GM18505 (cell line): Measurements from ENCODE around the gene TFDP1.

Experiments
- ATAC-seq: cut with Tn5 transposase; IDR thresholded peaks from one replicate; pipeline ENCODE4 v1.9.1; 2021; ENCODE audit not compliant: unreplicated experiment
- POLR2A ChIP-seq: IDR thresholded peaks from 4 replicates; pipeline ENCODE4 v1.6.1; 2011; ENCODE audit warnings: borderline replicate concordance; ENCODE audit not compliant: insufficient read depth, insufficient read length; ENCODE audit errors: extremely low read depth

The TFDP1 gene

GRCh38 chr13:113666951-113667701 lies 82.6 kb downstream of the TFDP1 start, which contains the start of gene GRK1:
GRK1 (plus strand) TSS chr13:113667219; CDS start chr13:113667387, 168 bp downstream.
- ATAC-seq: no peak
- TF ChIP-seq POLR2A: no peak

GRCh38 chr13:113667771-113668490 lies 83.4 kb downstream of the TFDP1 start:
- no peak for TF ChIP-seq POLR2A
- no peak for ATAC-seq

DNA sequence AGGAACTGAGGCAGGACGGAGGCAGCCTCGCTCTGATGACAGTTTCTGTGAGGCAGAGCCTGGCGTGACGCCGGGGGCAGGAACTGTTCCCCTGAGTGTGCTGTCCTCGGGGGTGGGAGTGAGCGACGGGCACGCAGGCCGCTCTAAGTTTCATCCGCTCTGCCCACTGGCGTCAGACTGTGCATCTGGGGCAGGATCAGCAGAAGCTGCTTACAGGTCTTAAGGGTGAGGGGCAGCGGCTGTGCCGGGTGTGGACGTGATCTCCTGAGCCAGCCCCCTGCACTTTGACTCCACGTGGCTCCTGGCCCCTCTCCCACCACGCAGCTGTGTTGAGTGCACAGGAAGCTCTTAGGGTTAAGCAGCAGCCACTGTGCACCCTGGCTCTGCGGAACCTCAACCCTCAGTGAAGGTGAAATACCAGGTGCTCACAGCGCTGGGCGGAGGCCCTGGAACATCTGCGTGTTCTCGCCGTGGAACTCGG lies 84.0 kb downstream of the TFDP1 start:
- ATAC-seq: no peak

GRCh38 chr13:113669231-113669754 lies 84.7 kb downstream of the TFDP1 start:
- TF ChIP-seq POLR2A: no peak

More for the DNA sequence above, 84.0 kb downstream of the TFDP1 start:
- TF ChIP-seq POLR2A: no peak

GRCh38 chr13:113669755-113670341 lies 85.3 kb downstream of the TFDP1 start:
- ATAC-seq: no peak
- TF ChIP-seq POLR2A: no peak

More at GRCh38 chr13:113669231-113669754, 84.7 kb downstream of the TFDP1 start:
- no peak for ATAC-seq

- ATAC-seq: no peak
- no peak for TF ChIP-seq POLR2A
These were observed 86.0 kb downstream of the TFDP1 start for GRCh38 chr13:113670541-113670940.

- ATAC-seq: no peak
- TF ChIP-seq POLR2A: no peak
These were observed 86.8 kb downstream of the TFDP1 start for GRCh38 chr13:113671066-113672001.

GRCh38 chr13:113672002-113672651 lies 87.6 kb downstream of the TFDP1 start:
- ATAC-seq: no peak
- no peak for TF ChIP-seq POLR2A
